Erythroblast (primary cell): Measurements from ENCODE around the gene RBFOX1.

Experiments
- DNase-seq, 2 experiments: peaks; one replicate each; lab custom pipeline; 2025; lab: John Stamatoyannopoulos, UW
- GATA1 ChIP-seq: IDR thresholded peaks from 2 replicates; pipeline ENCODE4 v1.6.1; 2011; ENCODE audit warnings: low read depth, mild to moderate bottlenecking, control low read depth, low read length, moderate library complexity
- POLR2A ChIP-seq: IDR thresholded peaks from 2 replicates; pipeline ENCODE4 v1.6.1; 2011; ENCODE audit warnings: mild to moderate bottlenecking, low read length

RBFOX1 gene

GRCh38 chr16:7584561-7584960, 251.9 kb downstream of the RBFOX1 start:
- DNase-seq: no peak
- TF ChIP-seq POLR2A: no peak
- no peak for TF ChIP-seq GATA1

- TF ChIP-seq GATA1 (no peak), POLR2A (no peak)
- no peak for DNase-seq
Observed at GRCh38 chr16:7585705-7586104, 253.1 kb downstream of the RBFOX1 start.

GRCh38 chr16:7590934-7591333, 258.3 kb downstream of the RBFOX1 start:
- TF ChIP-seq POLR2A (no peak), GATA1 (no peak)
- no peak for DNase-seq

- DNase-seq: no peak
- TF ChIP-seq POLR2A (no peak), GATA1 (no peak)
Observed at GRCh38 chr16:7596308-7596707, 263.7 kb downstream of the RBFOX1 start.

DNA sequence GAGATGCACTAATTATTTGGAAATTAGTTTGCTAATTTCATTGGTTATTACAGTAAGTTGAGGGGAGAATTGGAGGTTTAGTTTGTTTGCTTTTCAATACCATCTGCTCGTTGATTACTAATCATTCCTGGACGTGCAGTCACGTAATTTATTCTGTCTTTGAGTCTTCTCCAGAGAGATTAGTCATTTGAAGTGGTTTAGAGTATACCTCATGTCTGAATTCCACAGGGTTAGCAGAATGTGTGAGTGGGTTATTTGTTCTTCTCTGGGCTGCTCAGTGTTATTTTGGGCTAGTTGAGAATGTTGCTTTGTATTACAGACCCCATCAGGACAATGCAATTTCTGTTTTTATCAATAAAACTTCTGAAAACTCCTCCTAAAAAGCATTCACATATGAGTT, 265.0 kb downstream of the RBFOX1 start:
- TF ChIP-seq GATA1 (no peak), POLR2A (no peak)
- no peak for DNase-seq

DNA sequence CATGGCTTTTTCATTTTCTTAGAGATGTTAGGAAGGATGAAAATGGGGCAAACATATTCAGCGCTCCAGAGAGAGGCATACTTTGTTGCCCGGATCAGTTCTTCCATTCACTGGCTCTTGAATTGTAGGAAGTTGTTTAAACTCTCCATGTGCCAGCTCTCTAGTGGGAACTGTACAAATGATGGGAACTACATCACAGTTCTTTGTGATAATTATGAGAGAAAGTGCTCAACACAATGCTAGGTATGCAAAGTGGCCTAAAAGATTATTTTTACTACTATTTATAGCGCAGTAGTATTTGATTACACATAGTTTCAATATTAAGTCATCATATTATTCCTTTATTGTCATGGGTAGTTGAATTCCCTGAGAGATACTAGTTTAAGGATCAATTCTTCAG, 268.5 kb downstream of the RBFOX1 start:
- TF ChIP-seq POLR2A (no peak), GATA1 (no peak)
- no peak for DNase-seq

DNA sequence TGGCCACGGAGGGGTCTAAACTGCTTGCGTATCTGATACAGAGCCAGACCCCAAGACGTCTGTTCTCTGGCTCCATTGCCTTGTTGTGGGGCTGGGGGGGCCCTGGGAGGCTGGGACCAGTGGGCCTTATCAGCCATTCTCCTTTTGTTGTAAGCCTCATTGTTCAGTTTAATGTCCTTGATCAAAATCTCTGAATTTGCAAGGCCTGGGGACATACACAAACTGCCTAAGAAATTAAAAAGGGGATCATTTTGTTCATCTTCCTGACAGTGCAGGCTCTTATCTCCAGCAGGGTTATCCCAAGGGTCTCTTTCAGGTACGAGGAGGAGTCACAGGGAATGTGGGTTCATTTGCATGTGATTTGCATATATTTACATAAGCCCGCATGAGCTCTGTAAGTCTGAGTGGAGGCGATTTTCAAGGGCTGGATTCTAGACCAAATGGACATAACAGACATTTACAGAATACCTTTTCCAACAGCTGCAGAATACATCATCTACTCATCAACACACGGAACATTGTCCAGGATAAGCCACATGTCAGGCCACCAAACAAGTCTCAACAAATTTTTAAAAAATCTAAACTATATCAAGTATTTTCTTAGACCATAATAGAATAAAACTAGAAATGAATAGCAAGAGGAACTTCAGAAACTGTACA, 269.8 kb downstream of the RBFOX1 start:
- DNase-seq: no peak
- no peak for TF ChIP-seq POLR2A
- no peak for TF ChIP-seq GATA1

DNA sequence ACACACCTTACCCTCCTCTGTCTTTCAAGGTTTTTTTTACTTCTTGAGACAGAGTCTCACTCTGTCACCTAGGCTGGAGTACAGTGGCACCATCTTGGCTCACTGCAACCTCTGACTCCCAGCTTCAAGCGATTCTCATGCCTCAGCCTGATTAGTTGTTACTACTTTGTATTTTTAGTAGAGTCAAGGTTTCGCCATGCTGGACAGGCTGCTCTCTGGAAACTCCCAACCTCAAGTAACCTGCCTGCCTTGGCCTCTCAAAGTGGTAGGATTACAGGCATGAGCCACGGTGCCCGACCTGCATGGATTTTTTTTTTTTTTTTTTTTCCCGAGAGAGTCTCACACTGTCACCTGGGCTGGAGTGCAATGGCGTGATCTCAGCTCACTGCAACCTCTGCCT, 273.2 kb downstream of the RBFOX1 start:
- TF ChIP-seq GATA1 (no peak), POLR2A (no peak)
- no peak for DNase-seq

DNA sequence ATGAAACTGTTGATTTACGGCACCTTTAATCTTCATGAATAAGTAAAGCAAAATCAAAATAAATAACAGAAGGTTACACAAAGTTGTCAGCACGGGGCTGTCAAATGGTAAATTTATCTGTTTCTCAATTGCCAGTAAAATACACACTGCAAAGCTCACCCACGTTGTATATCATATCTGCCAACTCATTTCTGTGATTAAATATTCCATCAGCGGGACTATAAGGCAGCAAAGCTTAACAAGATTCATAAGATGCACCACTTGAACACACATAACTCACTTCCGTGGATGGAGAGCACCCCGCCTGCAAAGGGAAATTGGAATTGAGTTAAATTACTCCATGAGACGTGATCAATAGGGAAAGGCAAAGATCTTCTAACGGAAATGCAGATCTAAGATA, 280.0 kb downstream of the RBFOX1 start:
- TF ChIP-seq POLR2A: no peak
- no peak for TF ChIP-seq GATA1
- DNase-seq: no peak

DNA sequence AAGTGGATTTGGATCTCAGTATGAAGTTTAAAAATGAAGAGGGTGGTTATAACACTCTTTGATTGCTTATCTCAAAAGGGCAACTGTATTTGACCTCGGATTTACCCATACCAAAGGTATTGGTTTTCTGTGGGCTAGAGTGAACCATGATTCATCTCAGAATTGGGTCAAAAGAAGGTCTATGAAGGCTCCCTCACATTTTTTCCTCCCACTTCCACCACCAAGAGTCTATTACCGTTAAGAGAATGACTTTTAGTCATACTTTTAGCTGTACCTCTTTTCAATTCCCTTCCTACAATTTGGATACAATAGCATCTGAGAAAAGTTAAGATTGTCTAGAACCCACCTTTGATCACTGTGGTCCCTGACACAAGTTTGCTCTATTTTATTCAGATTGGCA, 280.9 kb downstream of the RBFOX1 start:
- DNase-seq: no peak

GRCh38 chr16:7614021-7614795, 281.6 kb downstream of the RBFOX1 start:
- TF ChIP-seq GATA1 (no peak), POLR2A (no peak)
- DNase-seq: no peak

More for the DNA sequence above, 280.9 kb downstream of the RBFOX1 start:
- no peak for TF ChIP-seq POLR2A
- no peak for TF ChIP-seq GATA1

DNA sequence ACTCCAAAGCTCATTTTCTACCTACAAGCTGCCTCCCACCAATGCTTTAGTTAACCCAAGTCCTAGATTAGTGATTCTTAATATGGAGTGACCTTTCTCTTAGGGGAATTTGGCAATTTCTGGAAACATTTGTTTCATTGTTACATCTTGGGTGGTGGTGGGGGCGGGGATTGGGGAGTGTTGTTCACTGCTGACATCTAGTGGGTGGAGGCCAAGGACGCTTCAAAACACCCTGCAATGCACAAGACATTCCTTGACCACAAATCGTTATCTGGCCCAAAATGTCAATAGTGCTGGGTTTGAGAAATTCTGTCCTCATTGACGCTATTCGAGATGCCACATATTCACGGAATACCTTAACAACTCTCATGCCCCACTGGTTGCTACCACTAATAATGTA, 282.9 kb downstream of the RBFOX1 start:
- DNase-seq: no peak
- TF ChIP-seq POLR2A (no peak), GATA1 (no peak)

- DNase-seq: no peak
- no peak for TF ChIP-seq POLR2A
- no peak for TF ChIP-seq GATA1
Observed at GRCh38 chr16:7624871-7625766, 292.5 kb downstream of the RBFOX1 start.
